H9 (cell line): ENCODE results near the gene RAP1GAP2. TPM values are rescaled to one million over a fixed set of nuclear protein-coding genes. Genes with fewer than 3 reads are reported as not detected.
A peak's percentile ranks its signal among the peaks of the same experiment; 100 is the strongest.

Source experiments
- DNase-seq: peaks from one replicate; pipeline ENCODE4 v3.0.0-alpha.2; 2017
- H2AFZ ChIP-seq: one replicate; pipeline ENCODE4 v1.6.1; 2013; ENCODE audit warnings: mild to moderate bottlenecking, low read length, control low read depth, moderate library complexity
- H2AK5ac ChIP-seq: 2 replicates; pipeline ENCODE4 v1.6.1; 2013; ENCODE audit warnings: low read length, control low read depth, mixed read lengths; ENCODE audit not compliant: insufficient read length
- H2BK120ac ChIP-seq: one replicate; pipeline ENCODE4 v1.6.1; 2013; ENCODE audit warnings: low read depth, mild to moderate bottlenecking, low read length, control low read depth, inconsistent platforms; ENCODE audit not compliant: poor library complexity, severe bottlenecking
- H2BK12ac ChIP-seq: 2 replicates; pipeline ENCODE4 v1.6.1; 2013; ENCODE audit warnings: low read length, control low read depth, mixed read lengths, low read depth; ENCODE audit not compliant: insufficient read length
- H2BK15ac ChIP-seq: 2 replicates; pipeline ENCODE4 v1.6.1; 2013; ENCODE audit warnings: low read depth, low read length, control low read depth
- H2BK20ac ChIP-seq: one replicate; pipeline ENCODE4 v1.6.1; 2013; ENCODE audit warnings: low read depth, mild to moderate bottlenecking, low read length, control low read depth, inconsistent platforms; ENCODE audit not compliant: poor library complexity, severe bottlenecking
- H2BK5ac ChIP-seq: 2 replicates; pipeline ENCODE4 v1.6.1; 2013; ENCODE audit warnings: low read length, control low read depth, mixed read lengths; ENCODE audit not compliant: insufficient read length
- H3K14ac ChIP-seq: 2 replicates; pipeline ENCODE4 v1.6.1; 2013; ENCODE audit warnings: low read length, control low read depth; ENCODE audit not compliant: insufficient read depth
- H3K18ac ChIP-seq: 2 replicates; pipeline ENCODE4 v1.6.1; 2013; ENCODE audit warnings: low read depth, mild to moderate bottlenecking, mixed read lengths, low read length, control low read depth; ENCODE audit not compliant: insufficient read length
- H3K23ac ChIP-seq: 2 replicates; pipeline ENCODE4 v1.6.1; 2013; ENCODE audit warnings: low read length, control low read depth, mixed read lengths, low read depth; ENCODE audit not compliant: insufficient read length
- H3K23me2 ChIP-seq: 2 replicates; pipeline ENCODE4 v1.6.1; 2013; ENCODE audit warnings: low read depth, mild to moderate bottlenecking, mixed read lengths, low read length, control low read depth; ENCODE audit not compliant: insufficient read length, poor library complexity, severe bottlenecking
- H3K27ac ChIP-seq: 2 replicates; pipeline ENCODE4 v1.5.1; 2013; ENCODE audit warnings: low read length, control low read depth, mixed read lengths, low read depth; ENCODE audit not compliant: insufficient read length
- H3K27me3 ChIP-seq: 2 replicates; pipeline ENCODE4 v1.6.1; 2013; ENCODE audit warnings: low read length, control low read depth, inconsistent platforms; ENCODE audit not compliant: insufficient read depth
- H3K4ac ChIP-seq: 2 replicates; pipeline ENCODE4 v1.6.1; 2013; ENCODE audit warnings: low read depth, mild to moderate bottlenecking, control low read depth, inconsistent platforms, low read length, moderate library complexity
- H3K4me1 ChIP-seq: 2 replicates; pipeline ENCODE4 v1.6.1; 2013; ENCODE audit warnings: low read length, control low read depth, inconsistent platforms; ENCODE audit not compliant: insufficient read depth
- H3K4me2 ChIP-seq: 2 replicates; pipeline ENCODE4 v1.6.1; 2013; ENCODE audit warnings: low read length, control low read depth, mixed read lengths; ENCODE audit not compliant: insufficient read length, insufficient read depth
- H3K56ac ChIP-seq: 2 replicates; pipeline ENCODE4 v1.6.1; 2013; ENCODE audit warnings: low read depth, mild to moderate bottlenecking, mixed read lengths, low read length, control low read depth; ENCODE audit not compliant: insufficient read length
- H3K79me1 ChIP-seq: 2 replicates; pipeline ENCODE4 v1.6.1; 2013; ENCODE audit warnings: low read depth, mild to moderate bottlenecking, moderate library complexity, low read length, control low read depth, inconsistent platforms; ENCODE audit not compliant: insufficient read depth, poor library complexity, severe bottlenecking
- H3K79me2 ChIP-seq: 2 replicates; pipeline ENCODE4 v1.6.1; 2013; ENCODE audit warnings: low read length, control low read depth, inconsistent platforms; ENCODE audit not compliant: insufficient read depth
- H3K9ac ChIP-seq: 2 replicates; pipeline ENCODE4 v1.6.1; 2013; ENCODE audit warnings: low read length, control low read depth, mixed read lengths; ENCODE audit not compliant: insufficient read length; ENCODE audit errors: extremely low read depth
- H3K9me3 ChIP-seq: one replicate; pipeline ENCODE4 v1.6.1; 2013; ENCODE audit warnings: low read depth, low read length, inconsistent platforms; ENCODE audit not compliant: control insufficient read depth
- H3T11ph ChIP-seq: one replicate; pipeline ENCODE4 v1.6.1; 2013; ENCODE audit warnings: mild to moderate bottlenecking, low read length, control low read depth, inconsistent platforms
- H4K20me1 ChIP-seq: one replicate; pipeline ENCODE4 v1.6.1; 2013; ENCODE audit not compliant: control insufficient read depth, insufficient read length, insufficient read depth
- H4K5ac ChIP-seq: 2 replicates; pipeline ENCODE4 v1.6.1; 2013; ENCODE audit warnings: low read depth, mild to moderate bottlenecking, mixed read lengths, low read length, control low read depth; ENCODE audit not compliant: insufficient read length
- H4K8ac ChIP-seq: replicated peaks from 2 replicates; pipeline ENCODE4 v1.6.1; 2013; ENCODE audit warnings: low read length, control low read depth, mixed read lengths, low read depth; ENCODE audit not compliant: insufficient read length
- H4K91ac ChIP-seq: 2 replicates; pipeline ENCODE4 v1.6.1; 2013; ENCODE audit warnings: low read depth, mild to moderate bottlenecking, moderate library complexity, mixed read lengths, low read length, control low read depth; ENCODE audit not compliant: insufficient read length
- H3K27ac Mint-ChIP-seq, 3 experiments: 2 replicates in 2 of 3; 3 replicates in 1 of 3; pipeline ENCODE4 v1.8.0; 2020 to 2021; ENCODE audit warnings: mixed read lengths in 3 of 3, mild to moderate bottlenecking in 1 of 3, moderate library complexity in 1 of 3
- H3K27me3 Mint-ChIP-seq: 2 replicates; pipeline ENCODE4 v1.8.0; 2021; ENCODE audit warnings: low read depth, mild to moderate bottlenecking, moderate library complexity, mixed read lengths
- H3K36me3 Mint-ChIP-seq, 3 experiments: 2 replicates in 2 of 3; 3 replicates in 1 of 3; pipeline ENCODE4 v1.8.0; 2020 to 2021; ENCODE audit warnings: low read depth in 3 of 3, mixed read lengths in 3 of 3; ENCODE audit not compliant: insufficient read depth in 1 of 3
- H3K4me1 Mint-ChIP-seq, 2 experiments: 2 replicates each; pipeline ENCODE4 v1.8.0; 2020; ENCODE audit warnings: mixed read lengths in 2 of 2
- H3K4me3 Mint-ChIP-seq, 2 experiments: 2 replicates in 1 of 2; 3 replicates in 1 of 2; pipeline ENCODE4 v1.8.0; 2020 to 2021; ENCODE audit warnings: mild to moderate bottlenecking in 2 of 2, mixed read lengths in 2 of 2, moderate library complexity in 1 of 2
- H3K9me3 Mint-ChIP-seq, 2 experiments: 2 replicates in 1 of 2; 3 replicates in 1 of 2; pipeline ENCODE4 v1.8.0; 2020; ENCODE audit warnings: mild to moderate bottlenecking in 2 of 2, mixed read lengths in 2 of 2, moderate library complexity in 1 of 2
- CTCF ChIP-seq: fragments of 200-600 bp; sonication (generic); conservative IDR thresholded peaks from 3 replicates; pipeline ENCODE4 v1.8.0; 2021; ENCODE audit warnings: antibody characterized with exemption, mild to moderate bottlenecking
- WGBS: extraction: QIAGEN DNeasy Blood & Tissue Kit; methylation state at CpG from one replicate; pipeline ENCODE4 v1.1.7; 2013; ENCODE audit warnings: missing lambda C conversion rate, low lambda C conversion rate, mixed read lengths; ENCODE audit not compliant: insufficient read length; ENCODE audit errors: extremely low coverage; 5-methylcytosine and 5-hydroxymethylcytosine counted together
- total RNA-seq: library from RNA; stranded (reverse); gene quantifications from 2 replicates; pipeline ENCODE4 v1.2.1, GENCODE V29; 2021

Gene RAP1GAP2
- total RNA-seq, 1 experiment from 2014 or later, result 33.8 TPM

GRCh38 chr17:3036800-3037199 is 240.6 kb downstream of the RAP1GAP2 start:
- no peak overlapping the region for H4K8ac ChIP-seq
- H2BK5ac ChIP-seq, result no peak overlapping the region
- TF ChIP-seq CTCF, result no peak
- H3K4me1 Mint-ChIP-seq, result no peaks in the 10 kb centered on the region
- no peak overlapping the region for H3K18ac ChIP-seq
- H4K91ac ChIP-seq, result no peak overlapping the region
- H3K27me3 ChIP-seq, result no peaks in the 10 kb centered on the region
- H3K4ac ChIP-seq, result no peak overlapping the region
- no peak overlapping the region for H3K23ac ChIP-seq
- H2BK15ac ChIP-seq, result no peak overlapping the region
- DNase-seq, result no peak
- H3K9me3 ChIP-seq, result no peaks in the 10 kb centered on the region
- no peaks in the 10 kb centered on the region for H4K20me1 ChIP-seq
- no peaks in the 10 kb centered on the region for H3K23me2 ChIP-seq
- no peak overlapping the region for H2AFZ ChIP-seq
- no peak overlapping the region for H3K4me2 ChIP-seq
- H2BK20ac ChIP-seq, result no peak overlapping the region
- H3K9me3 Mint-ChIP-seq, result no peaks in the 10 kb centered on the region; a peak in 1 of 5 replicates
- H3K36me3 Mint-ChIP-seq, result peaks cover 0 to 6% (median 0%) of the 10 kb centered on the region in 3 experiments; a peak in 2 of 7 replicates
- H3K9ac ChIP-seq, result no peak overlapping the region
- no peak overlapping the region for H3K4me3 Mint-ChIP-seq
- H3K27me3 Mint-ChIP-seq, result peaks cover 4% of the 10 kb centered on the region
- no peak overlapping the region for H2BK120ac ChIP-seq
- H2AK5ac ChIP-seq, result no peak overlapping the region
- H3K27ac Mint-ChIP-seq, result peak overlapping the region in 1 of 3 experiments; percentile 32; a peak in 1 of 7 replicates
- H3K27ac ChIP-seq, result no peak overlapping the region
- no peaks in the 10 kb centered on the region for H3K79me1 ChIP-seq
- no peak overlapping the region for H4K5ac ChIP-seq
- no peak overlapping the region for H3K14ac ChIP-seq
- H3K4me1 ChIP-seq, result no peaks in the 10 kb centered on the region
- H2BK12ac ChIP-seq, result no peak overlapping the region
- H3K56ac ChIP-seq, result no peak overlapping the region
- no CpG with 5 or more reads among the region's 6 CpGs for WGBS
- H3T11ph ChIP-seq, result no peak overlapping the region
- H3K79me2 ChIP-seq, result no peaks in the 10 kb centered on the region
